ENCODE measurements around the gene RAB35.

GRCh38 chr12:120109570-120110267 lies 6.8 kb downstream of the RAB35 start:
- TF ChIP-seq YY1 (IDR thresholded peaks at IDR 0.05; ENCODE audit: low read depth) = no peak
- TF ChIP-seq REST (IDR thresholded peaks at IDR 0.05; ENCODE audit: low read depth) = no peak
- TF ChIP-seq NFIC (IDR thresholded peaks at IDR 0.05) = no peak
- TF ChIP-seq RAD21 (IDR thresholded peaks at IDR 0.05; ENCODE audit: low read depth) = no peak
- no peak for TF ChIP-seq EP300 (IDR thresholded peaks at IDR 0.05; ENCODE audit: borderline replicate concordance)
- TF ChIP-seq MAX (IDR thresholded peaks at IDR 0.05) = no peak
- no peak for TF ChIP-seq TCF12 (IDR thresholded peaks at IDR 0.05; ENCODE audit: low read depth)
- no peak for TF ChIP-seq CREB1 (IDR thresholded peaks at IDR 0.05; ENCODE audit: low read depth)
- TF ChIP-seq EGR1 (IDR thresholded peaks at IDR 0.05) = no peak
- no peak for TF ChIP-seq CEBPB (IDR thresholded peaks at IDR 0.05)

Data from Ishikawa (cell line).